HEK293 (cell line): ENCODE measurements around the gene RSL24D1.

ENCODE experiments used
- FEZF1 ChIP-seq: fragments of 450-650 bp; formaldehyde crosslinking; IDR thresholded peaks from 2 replicates; pipeline ENCODE4 v1.5.1; 2016; ENCODE audit warnings: missing biosample characterization, missing genetic modification characterization
- RBAK ChIP-seq: fragments of 450-650 bp; formaldehyde crosslinking; IDR thresholded peaks from 2 replicates; pipeline ENCODE4 v1.5.1; 2016; ENCODE audit warnings: missing biosample characterization, missing genetic modification characterization
- ZNF416 ChIP-seq: fragments of 450-650 bp; formaldehyde crosslinking; IDR thresholded peaks from 2 replicates; pipeline ENCODE4 v1.5.1; 2016; ENCODE audit warnings: missing biosample characterization, missing genetic modification characterization
- ZNF660 ChIP-seq: fragments of 450-650 bp; IDR thresholded peaks from 2 replicates; pipeline ENCODE4 v1.5.1; 2018; ENCODE audit warnings: missing biosample characterization, mild to moderate bottlenecking, missing genetic modification characterization
- ZNF76 ChIP-seq: fragments of 450-650 bp; formaldehyde crosslinking; IDR thresholded peaks from 2 replicates; pipeline ENCODE4; 2016; ENCODE audit warnings: low read depth, missing biosample characterization, missing genetic modification characterization, borderline replicate concordance
- TF ChIP-seq, protein P1 (sequence below): fragments of 450-650 bp; formaldehyde crosslinking; IDR thresholded peaks from 2 replicates; pipeline ENCODE4 v1.5.1; 2016; ENCODE audit warnings: missing biosample characterization, missing genetic modification characterization

DNA sequence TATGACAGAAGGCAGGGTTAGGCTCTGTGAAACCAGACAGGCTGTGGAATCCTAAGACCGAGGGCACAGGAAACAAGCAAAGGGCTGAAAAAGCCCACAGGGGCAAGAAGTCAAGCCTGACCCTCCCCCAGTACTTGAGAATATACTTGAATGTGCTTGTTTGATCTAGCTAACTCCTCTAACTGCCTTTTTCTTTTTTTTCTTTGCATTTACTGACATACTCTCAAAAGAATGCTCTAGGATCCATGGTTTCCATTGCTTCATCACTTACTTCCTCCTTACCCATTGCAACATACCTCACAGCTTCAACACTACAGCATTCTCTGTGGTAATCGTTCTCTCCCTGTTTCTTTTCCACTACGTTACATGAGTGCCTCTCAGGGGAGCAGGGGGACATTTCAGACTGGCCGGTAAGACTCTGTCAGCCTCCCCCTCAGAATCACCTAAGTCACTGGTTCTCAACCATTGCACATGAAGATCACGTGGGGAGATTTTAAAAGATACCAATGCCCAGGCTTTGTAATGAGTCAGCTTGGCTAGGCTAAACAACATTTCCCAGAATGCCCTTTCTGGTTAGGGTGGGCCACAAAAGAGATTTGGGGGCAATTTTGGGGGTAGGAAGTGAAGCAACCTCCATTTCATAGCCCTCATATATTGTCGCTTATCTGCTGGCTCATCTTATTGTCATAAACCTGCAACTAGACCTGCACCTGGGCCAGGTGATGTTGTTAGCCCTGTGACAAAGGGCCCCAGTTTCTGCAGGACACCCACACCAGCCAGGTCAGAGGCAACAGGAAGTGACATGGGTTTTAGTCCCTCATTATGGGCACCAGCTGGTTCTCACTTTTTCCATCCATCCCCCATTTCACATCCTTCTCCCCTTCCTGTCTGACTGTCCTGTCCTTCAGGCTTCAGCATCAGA lies 24.6 kb upstream of the RSL24D1 start:
- TF ChIP-seq, protein P1, sequence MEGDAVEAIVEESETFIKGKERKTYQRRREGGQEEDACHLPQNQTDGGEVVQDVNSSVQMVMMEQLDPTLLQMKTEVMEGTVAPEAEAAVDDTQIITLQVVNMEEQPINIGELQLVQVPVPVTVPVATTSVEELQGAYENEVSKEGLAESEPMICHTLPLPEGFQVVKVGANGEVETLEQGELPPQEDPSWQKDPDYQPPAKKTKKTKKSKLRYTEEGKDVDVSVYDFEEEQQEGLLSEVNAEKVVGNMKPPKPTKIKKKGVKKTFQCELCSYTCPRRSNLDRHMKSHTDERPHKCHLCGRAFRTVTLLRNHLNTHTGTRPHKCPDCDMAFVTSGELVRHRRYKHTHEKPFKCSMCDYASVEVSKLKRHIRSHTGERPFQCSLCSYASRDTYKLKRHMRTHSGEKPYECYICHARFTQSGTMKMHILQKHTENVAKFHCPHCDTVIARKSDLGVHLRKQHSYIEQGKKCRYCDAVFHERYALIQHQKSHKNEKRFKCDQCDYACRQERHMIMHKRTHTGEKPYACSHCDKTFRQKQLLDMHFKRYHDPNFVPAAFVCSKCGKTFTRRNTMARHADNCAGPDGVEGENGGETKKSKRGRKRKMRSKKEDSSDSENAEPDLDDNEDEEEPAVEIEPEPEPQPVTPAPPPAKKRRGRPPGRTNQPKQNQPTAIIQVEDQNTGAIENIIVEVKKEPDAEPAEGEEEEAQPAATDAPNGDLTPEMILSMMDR (tag by site-specific recombination) = no peak
- TF ChIP-seq FEZF1 (no peak), ZNF660 (tag by site-specific recombination) (no peak), ZNF76 (no peak), RBAK (tag by site-specific recombination) (no peak), ZNF416 (tag by site-specific recombination) (no peak)
